GM12865 (cell line): ENCODE data around the gene CIC.

ENCODE experiments used
- DNase-seq: peaks from one replicate; pipeline ENCODE4 v3.0.0; 2010; ENCODE audit warnings: low read depth
- H3K4me3 ChIP-seq: 2 replicates; pipeline ENCODE4 v1.5.1; 2011; ENCODE audit warnings: mild to moderate bottlenecking, low read depth, low read length, control low read depth
- CTCF ChIP-seq: IDR thresholded peaks from 2 replicates; pipeline ENCODE4 v1.5.1; 2011; ENCODE audit warnings: low read length, control low read depth, low read depth, inconsistent platforms; ENCODE audit not compliant: insufficient read depth; ENCODE audit errors: missing control alignments

Gene CIC

GRCh38 chr19:42228641-42229040, 40.4 kb upstream of the CIC start:
- H3K4me3 ChIP-seq = no peak overlapping the region
- TF ChIP-seq CTCF = no peak
- no peak for DNase-seq

GRCh38 chr19:42229301-42229854, 39.7 kb upstream of the CIC start:
- H3K4me3 ChIP-seq = no peak overlapping the region
- no peak for DNase-seq
- TF ChIP-seq CTCF = peak; percentile 1

GRCh38 chr19:42229855-42230351, 39.1 kb upstream of the CIC start:
- no peak overlapping the region for H3K4me3 ChIP-seq
- no peak for TF ChIP-seq CTCF
- no peak for DNase-seq

GRCh38 chr19:42230571-42230970, 38.5 kb upstream of the CIC start:
- H3K4me3 ChIP-seq = no peak overlapping the region
- DNase-seq = no peak
- no peak for TF ChIP-seq CTCF

- TF ChIP-seq CTCF = no peak
- no peak for DNase-seq
- H3K4me3 ChIP-seq = no peak overlapping the region
These were observed 36.6 kb upstream of the CIC start for GRCh38 chr19:42232435-42232834.

GRCh38 chr19:42233106-42233505, 35.9 kb upstream of the CIC start:
- DNase-seq = no peak
- no peak for TF ChIP-seq CTCF
- no peak overlapping the region for H3K4me3 ChIP-seq

GRCh38 chr19:42233678-42234292, 35.3 kb upstream of the CIC start:
- no peak overlapping the region for H3K4me3 ChIP-seq
- no peak for DNase-seq
- no peak for TF ChIP-seq CTCF
